ENCODE data around the gene AGBL1.

DNA sequence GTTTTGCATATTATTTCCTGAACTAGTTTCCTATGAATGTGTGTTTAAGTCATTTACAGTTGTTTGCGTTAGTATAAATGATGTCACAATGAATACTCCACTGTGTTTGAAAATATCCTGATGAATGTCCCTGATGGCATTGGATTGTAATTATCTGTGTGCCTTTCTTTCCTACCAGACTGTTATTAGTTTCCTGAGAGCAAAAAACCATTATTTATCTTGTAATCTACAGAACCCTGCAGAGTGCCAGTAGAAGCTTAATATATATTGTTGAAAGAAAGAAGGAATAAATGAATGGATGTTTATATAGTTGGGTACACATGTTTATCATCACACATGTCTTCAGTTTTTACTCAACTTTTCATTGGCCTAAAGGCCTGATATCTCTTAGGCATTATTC lies 312.6 kb downstream of the AGBL1 start:
- TF ChIP-seq YY1 (tag by site-specific recombination; IDR thresholded peaks at IDR 0.05) (no peak), ZNF473 (tag by site-specific recombination; IDR thresholded peaks at IDR 0.05) (no peak), BCL11A (tag by site-specific recombination; IDR thresholded peaks at IDR 0.05; ENCODE audit: low read depth) (no peak), ZNF174 (tag by site-specific recombination; IDR thresholded peaks at IDR 0.05) (no peak), HOXD13 (CRISPR knock-in tag; IDR thresholded peaks at IDR 0.05; ENCODE audit: borderline replicate concordance) (no peak), ZNF324 (tag by site-specific recombination; IDR thresholded peaks at IDR 0.05) (no peak), ZFP37 (tag by site-specific recombination; IDR thresholded peaks at IDR 0.05) (no peak), ZNF292 (tag by site-specific recombination; IDR thresholded peaks at IDR 0.05; ENCODE audit: borderline replicate concordance, low read depth) (no peak), ZNF112 (tag by site-specific recombination; IDR thresholded peaks at IDR 0.05) (no peak)
- TF ChIP-seq, protein P1, sequence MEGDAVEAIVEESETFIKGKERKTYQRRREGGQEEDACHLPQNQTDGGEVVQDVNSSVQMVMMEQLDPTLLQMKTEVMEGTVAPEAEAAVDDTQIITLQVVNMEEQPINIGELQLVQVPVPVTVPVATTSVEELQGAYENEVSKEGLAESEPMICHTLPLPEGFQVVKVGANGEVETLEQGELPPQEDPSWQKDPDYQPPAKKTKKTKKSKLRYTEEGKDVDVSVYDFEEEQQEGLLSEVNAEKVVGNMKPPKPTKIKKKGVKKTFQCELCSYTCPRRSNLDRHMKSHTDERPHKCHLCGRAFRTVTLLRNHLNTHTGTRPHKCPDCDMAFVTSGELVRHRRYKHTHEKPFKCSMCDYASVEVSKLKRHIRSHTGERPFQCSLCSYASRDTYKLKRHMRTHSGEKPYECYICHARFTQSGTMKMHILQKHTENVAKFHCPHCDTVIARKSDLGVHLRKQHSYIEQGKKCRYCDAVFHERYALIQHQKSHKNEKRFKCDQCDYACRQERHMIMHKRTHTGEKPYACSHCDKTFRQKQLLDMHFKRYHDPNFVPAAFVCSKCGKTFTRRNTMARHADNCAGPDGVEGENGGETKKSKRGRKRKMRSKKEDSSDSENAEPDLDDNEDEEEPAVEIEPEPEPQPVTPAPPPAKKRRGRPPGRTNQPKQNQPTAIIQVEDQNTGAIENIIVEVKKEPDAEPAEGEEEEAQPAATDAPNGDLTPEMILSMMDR (tag by site-specific recombination; IDR thresholded peaks at IDR 0.05): no peak
- TF ChIP-seq, protein P2, sequence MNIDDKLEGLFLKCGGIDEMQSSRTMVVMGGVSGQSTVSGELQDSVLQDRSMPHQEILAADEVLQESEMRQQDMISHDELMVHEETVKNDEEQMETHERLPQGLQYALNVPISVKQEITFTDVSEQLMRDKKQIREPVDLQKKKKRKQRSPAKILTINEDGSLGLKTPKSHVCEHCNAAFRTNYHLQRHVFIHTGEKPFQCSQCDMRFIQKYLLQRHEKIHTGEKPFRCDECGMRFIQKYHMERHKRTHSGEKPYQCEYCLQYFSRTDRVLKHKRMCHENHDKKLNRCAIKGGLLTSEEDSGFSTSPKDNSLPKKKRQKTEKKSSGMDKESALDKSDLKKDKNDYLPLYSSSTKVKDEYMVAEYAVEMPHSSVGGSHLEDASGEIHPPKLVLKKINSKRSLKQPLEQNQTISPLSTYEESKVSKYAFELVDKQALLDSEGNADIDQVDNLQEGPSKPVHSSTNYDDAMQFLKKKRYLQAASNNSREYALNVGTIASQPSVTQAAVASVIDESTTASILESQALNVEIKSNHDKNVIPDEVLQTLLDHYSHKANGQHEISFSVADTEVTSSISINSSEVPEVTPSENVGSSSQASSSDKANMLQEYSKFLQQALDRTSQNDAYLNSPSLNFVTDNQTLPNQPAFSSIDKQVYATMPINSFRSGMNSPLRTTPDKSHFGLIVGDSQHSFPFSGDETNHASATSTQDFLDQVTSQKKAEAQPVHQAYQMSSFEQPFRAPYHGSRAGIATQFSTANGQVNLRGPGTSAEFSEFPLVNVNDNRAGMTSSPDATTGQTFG (tag by site-specific recombination; IDR thresholded peaks at IDR 0.05; ENCODE audit: borderline replicate concordance): no peak
- TF ChIP-seq, protein P3, sequence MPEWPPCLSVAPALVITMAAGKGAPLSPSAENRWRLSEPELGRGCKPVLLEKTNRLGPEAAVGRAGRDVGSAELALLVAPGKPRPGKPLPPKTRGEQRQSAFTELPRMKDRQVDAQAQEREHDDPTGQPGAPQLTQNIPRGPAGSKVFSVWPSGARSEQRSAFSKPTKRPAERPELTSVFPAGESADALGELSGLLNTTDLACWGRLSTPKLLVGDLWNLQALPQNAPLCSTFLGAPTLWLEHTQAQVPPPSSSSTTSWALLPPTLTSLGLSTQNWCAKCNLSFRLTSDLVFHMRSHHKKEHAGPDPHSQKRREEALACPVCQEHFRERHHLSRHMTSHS (tag by site-specific recombination; IDR thresholded peaks at IDR 0.05): no peak
- TF ChIP-seq, protein P4, sequence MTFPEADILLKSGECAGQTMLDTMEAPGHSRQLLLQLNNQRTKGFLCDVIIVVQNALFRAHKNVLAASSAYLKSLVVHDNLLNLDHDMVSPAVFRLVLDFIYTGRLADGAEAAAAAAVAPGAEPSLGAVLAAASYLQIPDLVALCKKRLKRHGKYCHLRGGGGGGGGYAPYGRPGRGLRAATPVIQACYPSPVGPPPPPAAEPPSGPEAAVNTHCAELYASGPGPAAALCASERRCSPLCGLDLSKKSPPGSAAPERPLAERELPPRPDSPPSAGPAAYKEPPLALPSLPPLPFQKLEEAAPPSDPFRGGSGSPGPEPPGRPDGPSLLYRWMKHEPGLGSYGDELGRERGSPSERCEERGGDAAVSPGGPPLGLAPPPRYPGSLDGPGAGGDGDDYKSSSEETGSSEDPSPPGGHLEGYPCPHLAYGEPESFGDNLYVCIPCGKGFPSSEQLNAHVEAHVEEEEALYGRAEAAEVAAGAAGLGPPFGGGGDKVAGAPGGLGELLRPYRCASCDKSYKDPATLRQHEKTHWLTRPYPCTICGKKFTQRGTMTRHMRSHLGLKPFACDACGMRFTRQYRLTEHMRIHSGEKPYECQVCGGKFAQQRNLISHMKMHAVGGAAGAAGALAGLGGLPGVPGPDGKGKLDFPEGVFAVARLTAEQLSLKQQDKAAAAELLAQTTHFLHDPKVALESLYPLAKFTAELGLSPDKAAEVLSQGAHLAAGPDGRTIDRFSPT (tag by site-specific recombination; IDR thresholded peaks at IDR 0.05): no peak
